HT1080 (cell line): ENCODE results near the gene F13A1. TPM values are rescaled to one million over a fixed set of nuclear protein-coding genes. Genes with fewer than 3 reads are reported as not detected.

Experiments used
- small RNA-seq: library from RNA; depleted of rRNA; stranded (forward); fragments of <200 nt; gene quantifications from one replicate; pipeline ENCODE3, GENCODE V24; 2014
- total RNA-seq: library from RNA; depleted of rRNA; stranded (reverse); fragments of >200 nt; shearing (Covaris generic); gene quantifications from 2 replicates; pipeline ENCODE4 v1.2.3, GENCODE V29; 2014

The F13A1 gene
- total RNA-seq, 1 experiment from 2014 or later, result not detected

Small RNA genes within 50 kb of the gene (small RNA-seq; reads per million reads assigned to genes)
- not detected for gene MIR7853
